ENCODE results near the gene STX10.
A peak's percentile ranks its signal among the peaks of the same experiment; 100 is the strongest.

The STX10 gene

GRCh38 chr19:13101590-13102415 lies 48.4 kb downstream of the STX10 start:
- DNase-seq (ENCODE audit: extremely low read depth in 1 of 2, low read depth in 1 of 2) = no peak

DNA sequence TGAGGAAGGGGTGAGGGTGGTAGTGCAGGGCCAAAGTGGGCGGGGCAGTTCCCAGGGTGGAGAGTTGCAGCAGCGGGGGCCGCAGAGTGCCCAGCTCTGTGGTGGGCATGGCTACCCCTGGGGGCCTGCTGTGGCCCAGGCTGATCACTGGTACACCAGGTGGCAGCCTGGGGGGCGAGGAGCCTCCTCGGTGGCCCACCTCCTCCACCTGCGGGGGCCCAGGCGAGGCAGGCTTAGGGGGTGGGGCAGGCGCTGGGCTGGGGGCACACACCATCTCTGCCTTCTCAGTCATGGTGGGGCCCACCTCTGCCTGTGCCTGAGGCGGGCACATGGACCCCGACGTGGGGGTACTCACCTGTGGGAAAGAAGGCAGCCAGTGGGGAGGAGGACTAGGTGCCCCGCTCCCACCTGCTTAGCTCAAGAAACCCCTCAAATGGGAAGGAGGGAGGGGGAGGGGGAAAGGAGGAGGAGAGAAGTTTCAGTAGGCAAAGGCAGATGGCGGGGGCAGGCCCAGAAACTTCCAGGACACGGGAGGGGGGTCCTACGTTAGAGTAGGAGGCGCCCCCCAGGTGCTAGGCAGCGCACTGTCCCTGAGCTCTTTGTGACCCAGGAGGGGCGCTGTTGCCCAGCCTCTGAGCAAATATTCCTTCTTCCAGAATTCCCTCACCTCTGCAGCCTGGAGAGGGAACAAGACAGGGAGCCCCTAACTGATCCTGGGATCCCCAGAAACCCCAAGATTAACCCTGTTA lies 49.2 kb downstream of the STX10 start:
- no peak for DNase-seq (ENCODE audit: extremely low read depth in 1 of 2, low read depth in 1 of 2)

DNA sequence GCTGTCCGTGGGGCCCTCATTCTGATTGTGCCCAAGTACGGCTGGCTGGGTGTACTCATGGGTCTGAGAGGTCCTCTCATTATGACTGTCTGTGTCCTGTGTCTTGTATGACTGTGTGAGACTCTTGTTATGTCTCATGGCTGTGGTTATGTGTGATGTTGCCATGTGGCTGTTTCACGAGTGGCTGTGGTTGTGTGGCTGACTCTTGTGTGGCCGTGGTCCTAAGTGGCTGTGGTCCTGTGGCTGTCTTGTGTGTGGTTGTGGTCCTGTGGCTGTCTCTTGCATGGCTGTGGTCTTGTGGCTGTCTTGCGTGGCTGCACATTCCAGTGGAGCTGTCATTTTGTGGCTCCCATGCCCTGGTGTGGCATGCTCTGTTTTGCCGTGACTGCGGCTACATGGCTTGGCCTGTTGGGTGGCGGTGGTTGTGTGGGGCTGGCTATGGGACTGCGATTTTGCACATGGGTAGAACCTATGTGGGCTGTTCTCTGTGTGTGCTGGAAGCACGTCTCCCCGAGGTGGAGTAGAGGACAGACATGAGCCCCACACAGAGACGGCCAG lies 50.1 kb downstream of the STX10 start:
- DNase-seq (ENCODE audit: extremely low read depth in 1 of 2, low read depth in 1 of 2) = no peak

GRCh38 chr19:13099073-13099999 lies 50.8 kb downstream of the STX10 start:
- DNase-seq (ENCODE audit: extremely low read depth in 1 of 2, low read depth in 1 of 2) = peak; percentile 64

DNA sequence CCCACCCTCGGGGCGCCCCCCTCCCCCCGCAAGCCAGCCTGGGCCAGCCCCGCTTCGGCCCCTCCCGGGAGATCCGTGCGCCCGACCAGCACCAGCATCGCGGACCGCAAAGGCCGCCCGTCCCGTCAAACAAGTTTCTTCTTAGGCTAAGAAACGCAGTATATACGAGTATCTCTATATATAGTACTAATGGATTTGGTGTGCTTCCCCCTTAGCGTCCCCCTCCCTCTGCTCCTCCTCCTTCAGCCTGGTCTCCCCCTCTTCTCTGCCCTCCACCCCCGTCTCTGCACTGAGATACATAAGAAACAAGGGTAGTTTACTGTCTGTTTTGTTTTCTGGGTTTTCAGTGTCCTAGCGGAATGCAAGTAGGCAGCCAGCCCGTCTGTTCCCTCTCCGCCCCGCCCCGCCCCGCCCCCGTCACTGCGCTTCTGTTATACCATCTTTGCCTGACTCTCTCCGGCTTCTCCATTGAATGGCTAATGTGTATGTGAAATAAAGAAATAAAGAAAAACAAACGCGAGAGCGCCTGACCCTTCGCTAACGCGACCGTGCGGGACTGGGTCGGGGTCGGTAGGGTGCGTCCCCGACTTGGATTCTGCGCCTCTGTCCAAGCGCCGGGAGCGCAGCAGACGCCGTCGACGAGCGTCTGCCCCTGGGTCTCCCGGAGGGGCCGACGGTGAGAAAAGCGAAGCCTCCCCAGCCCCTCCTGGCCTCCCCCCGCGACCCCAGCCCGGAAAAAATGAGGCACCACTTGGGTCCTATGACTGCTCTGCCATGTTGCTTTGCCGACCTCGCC lies 51.7 kb downstream of the STX10 start:
- no peak for DNase-seq (ENCODE audit: extremely low read depth in 1 of 2, low read depth in 1 of 2)

DNA sequence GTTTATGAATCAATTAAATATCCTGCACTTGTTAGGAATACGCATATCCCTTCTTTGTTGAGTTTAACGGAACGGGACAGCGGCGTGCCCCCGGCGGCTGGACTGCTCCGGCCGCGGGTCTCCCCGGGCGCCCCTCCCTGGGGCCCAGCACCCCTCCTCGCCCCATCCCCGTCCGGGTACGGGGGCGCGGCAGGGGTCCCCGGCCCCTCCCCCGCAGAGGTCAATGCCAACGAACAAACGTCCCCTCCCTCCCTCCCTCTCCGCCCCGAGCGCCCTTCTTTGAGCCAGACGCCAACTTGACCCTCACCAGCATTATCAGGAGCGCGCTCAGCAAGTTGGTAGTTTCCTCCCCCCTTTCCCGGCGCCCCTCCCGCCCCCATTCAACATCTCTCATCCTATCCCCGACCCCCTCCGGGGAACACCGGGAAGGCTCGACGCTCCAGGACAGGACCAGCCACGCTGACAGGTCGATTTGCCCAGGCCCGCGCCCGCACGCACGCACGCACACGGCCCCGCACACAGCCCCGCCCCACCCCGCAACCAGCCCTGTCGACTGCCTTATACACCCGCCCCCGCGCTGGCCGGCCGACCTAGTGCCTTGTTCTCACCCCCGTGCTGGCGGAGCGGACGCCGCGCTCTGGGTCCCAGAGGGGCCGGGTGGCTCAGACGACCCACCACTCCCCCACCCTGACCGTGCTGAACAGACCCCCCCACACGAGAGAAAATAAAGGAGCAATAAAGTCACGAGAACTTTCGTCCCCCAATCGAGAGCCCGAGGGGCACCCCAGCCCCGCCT lies 52.5 kb downstream of the STX10 start:
- DNase-seq (ENCODE audit: extremely low read depth in 1 of 2, low read depth in 1 of 2) = no peak

DNA sequence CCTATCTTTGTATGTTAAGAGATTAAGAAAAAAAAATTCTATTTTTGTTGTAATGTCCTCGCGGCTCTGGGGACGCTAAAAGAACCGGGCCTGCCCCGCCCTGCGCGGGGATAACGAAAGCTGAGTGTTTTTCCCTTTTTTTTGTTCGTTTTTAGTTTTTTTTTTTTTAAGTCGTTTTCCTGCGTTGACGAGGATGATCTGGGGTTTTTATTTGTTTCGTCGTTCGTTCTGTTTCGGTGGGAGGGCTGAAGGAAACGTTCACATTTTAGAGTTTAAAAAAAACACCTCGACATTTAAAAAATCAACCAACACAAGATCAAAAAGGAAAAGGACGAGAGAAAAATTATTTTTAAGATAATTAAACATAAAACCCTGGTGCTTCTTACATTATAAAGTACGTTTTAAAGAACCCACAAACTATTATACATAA lies 53.1 kb downstream of the STX10 start:
- DNase-seq (ENCODE audit: extremely low read depth in 1 of 2, low read depth in 1 of 2) = no peak

GRCh38 chr19:13095934-13096927 lies 53.9 kb downstream of the STX10 start:
- DNase-seq (ENCODE audit: extremely low read depth in 1 of 2, low read depth in 1 of 2) = no peak

DNA sequence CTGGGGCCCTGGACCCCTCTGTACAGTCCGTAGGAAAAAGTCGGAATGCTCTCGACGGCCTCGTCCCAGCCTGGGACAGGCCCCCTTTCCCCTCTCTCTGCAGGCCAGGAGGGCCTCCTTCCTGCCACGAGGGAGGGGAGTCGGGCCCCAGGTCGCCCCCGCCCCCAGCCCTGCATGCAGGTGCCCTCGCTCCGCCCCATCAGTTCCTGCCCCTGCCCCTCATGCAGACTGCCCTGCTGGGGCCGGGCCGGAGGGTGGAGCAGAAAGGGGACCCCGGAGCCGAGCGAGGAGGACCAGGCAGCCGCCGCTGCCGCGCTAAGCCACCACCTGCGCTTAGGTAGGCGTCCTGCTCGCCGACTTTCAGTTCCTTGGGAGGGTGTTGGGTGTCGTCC lies 54.8 kb downstream of the STX10 start:
- no peak for DNase-seq (ENCODE audit: extremely low read depth in 1 of 2, low read depth in 1 of 2)

DNA sequence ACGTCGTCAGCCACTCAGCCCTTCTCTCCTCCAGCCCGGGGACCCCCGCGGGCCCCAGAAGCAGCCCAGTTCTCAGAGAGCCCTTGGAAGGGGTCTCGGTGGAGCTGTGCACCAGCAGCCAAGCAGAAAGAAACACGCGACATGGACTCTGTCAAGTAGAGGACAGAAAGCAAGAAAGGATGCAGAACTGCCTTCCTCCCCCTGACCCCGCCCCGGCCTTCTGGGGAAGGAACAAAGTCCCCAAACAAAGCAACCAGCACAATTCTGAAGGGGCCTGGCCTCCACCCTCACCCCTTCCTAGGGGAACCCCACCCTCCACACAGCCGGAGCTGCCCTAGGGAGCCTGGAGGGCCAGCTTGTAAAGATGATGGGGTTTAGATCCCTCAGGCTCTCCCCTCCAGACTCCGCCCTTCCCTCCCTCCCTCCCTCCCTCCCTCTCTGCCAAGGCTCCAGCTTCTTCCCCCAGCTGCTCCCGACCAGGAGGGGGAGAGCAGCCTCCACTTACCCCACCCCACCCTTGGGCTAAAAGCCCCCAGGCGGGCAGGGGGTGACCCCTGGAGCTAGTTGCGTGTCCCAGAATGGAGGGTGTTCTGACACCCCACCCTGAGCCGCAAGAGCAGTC lies 55.3 kb downstream of the STX10 start:
- no peak for DNase-seq (ENCODE audit: extremely low read depth in 1 of 2, low read depth in 1 of 2)

- no peak for DNase-seq (ENCODE audit: extremely low read depth in 1 of 2, low read depth in 1 of 2)
These were observed 56.1 kb downstream of the STX10 start for GRCh38 chr19:13094106-13094504.
